ACHN (cell line): ENCODE measurements around the gene C7orf33.
A peak's percentile ranks its signal among the peaks of the same experiment; 100 is the strongest.
"Not testable (repeated sequence)": the region's sequence is repeated elsewhere in the genome, so short reads cannot be mapped to it uniquely, and the experiment has no call there.

Source experiments
- DNase-seq: peaks from one replicate; pipeline ENCODE4 v3.0.0-alpha.2; 2015
- in situ Hi-C: cut with HindIII; loops from 2 replicates; pipeline ENCODE4 v1.10.0; 2017; ENCODE audit warnings: low sequenced_read_pairs, low pct_ligation_motif_present, low pct_unique_long_range_greater_than_20kb

Gene C7orf33

GRCh38 chr7:148590471-148590870 lies at the start of gene C7orf33:
C7orf33 (plus strand) TSS chr7:148590766; CDS start chr7:148590926, 160 bp downstream.
- DNase-seq, result no peak
- in situ Hi-C loops, result no loop called here

DNA sequence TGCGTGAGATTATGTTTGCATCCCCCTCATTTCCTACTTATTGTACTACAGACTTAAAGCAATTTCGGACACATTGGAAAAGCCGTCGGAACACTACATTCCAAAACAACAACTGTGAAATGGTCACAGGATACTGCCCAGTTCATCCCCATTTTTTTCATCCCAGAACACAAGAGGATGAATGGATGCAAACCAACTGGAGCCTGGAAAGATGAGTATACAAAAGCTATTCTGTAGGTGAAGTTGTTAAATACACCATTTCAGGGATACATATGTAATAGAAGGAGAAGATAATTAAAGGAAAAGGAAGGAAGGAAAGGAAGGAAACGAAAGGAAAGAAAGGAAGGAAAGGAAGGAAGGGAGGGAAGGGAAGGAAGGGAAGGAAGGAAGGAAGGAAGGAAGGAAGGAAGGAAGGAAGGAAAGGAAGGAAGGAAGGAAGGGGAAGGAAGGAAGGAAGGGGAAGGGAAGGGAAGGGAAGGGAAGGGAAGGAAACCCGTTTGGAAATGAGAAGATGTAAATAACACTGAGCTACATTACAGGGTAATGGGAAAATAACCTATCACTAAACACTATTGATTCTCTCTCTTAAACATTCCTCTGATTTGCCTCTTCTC lies 48.6 kb upstream of the C7orf33 start:
- in situ Hi-C loops, result no loop called here

GRCh38 chr7:148543302-148543701 lies 47.3 kb upstream of the C7orf33 start:
- no peak for DNase-seq
- in situ Hi-C loops, result no loop called here

More for the DNA sequence above, 48.6 kb upstream of the C7orf33 start:
- no peak for DNase-seq

DNA sequence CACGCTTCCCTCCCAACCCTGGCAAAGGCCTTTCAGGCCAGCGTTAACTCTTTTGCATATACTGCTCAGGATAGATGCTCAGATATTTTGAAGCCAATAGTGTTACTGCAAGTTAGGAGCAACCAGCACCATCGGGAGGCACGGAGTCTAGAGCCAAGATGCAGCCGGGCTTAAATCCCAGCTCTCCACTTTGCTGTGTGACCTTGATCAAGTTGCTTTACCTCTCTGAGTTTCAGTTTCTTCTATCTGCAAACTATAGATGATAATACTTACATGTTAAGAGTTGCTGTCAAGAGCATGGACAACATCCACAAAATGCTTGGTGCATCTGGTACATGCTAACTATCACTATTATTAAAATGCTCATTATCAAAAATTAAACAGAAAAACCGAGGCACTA lies 45.4 kb upstream of the C7orf33 start:
- no peak for DNase-seq
- in situ Hi-C loops, result no loop called here

DNA sequence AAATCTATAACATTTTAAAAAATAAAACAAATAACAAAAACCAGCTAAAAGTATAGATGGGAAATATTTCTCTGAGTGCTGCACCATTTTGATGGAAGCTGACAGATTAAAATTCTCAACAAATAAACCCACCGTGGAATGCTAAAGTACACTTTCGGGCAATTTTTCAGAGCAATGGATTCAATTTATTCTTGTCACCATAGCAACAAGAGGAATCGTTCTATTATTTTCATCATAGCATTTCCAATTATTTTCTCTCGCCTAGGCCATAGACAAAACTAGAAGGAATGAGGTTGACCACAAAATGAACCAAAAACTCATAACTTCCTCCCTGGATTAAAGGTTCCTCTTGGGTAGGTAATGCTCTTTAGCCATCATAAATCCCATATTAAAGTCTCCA lies 44.6 kb upstream of the C7orf33 start:
- no peak for DNase-seq
- in situ Hi-C loops, result no loop called here

- no peak for DNase-seq
- in situ Hi-C loops, result no loop called here
Measured at GRCh38 chr7:148546857-148547256, 43.7 kb upstream of the C7orf33 start.

- in situ Hi-C loops, result no loop called here
- no peak for DNase-seq
Measured at GRCh38 chr7:148547951-148548350, 42.6 kb upstream of the C7orf33 start.

DNA sequence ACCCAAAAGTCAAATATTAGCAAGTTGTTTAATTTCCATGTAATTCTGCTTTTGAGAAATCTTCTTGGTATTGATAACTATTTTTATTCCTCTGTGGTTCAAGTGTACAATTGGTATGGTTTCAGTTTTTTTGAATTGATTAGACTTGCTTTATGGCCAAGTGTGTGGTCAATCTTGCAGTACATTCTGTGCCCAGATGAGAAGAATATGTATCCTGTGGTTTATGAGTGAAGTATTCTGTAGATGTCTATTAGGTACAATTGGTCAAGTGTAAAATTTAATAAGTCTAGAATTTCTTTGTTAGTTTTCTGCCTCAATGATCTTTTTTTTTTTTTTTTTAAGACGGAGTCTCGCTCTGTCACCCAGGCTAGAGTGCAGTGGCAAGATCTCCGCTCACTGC lies 36.6 kb upstream of the C7orf33 start:
- DNase-seq, result no peak
- in situ Hi-C loops, result no loop called here

DNA sequence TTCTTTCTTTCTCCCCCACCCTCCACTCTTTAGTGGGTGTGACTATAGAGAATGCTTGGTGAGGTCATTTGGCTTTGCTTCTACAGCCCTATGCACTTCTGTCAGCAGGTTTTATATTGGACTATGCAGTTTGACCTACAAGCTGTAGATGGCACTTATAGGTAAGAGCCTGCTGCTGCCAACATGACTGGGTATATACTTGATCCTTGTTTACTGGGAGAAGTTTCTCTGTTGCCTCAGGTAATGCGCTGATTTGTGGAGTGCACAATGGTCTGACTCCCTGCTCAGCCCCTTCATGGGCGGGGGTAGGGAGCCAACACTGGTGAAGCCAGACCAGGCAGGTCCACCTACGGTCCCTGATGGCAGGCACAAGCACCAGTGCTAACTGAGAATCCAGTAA lies 33.7 kb upstream of the C7orf33 start:
- in situ Hi-C loops, result no loop called here
- DNase-seq, result peak; percentile 16

DNA sequence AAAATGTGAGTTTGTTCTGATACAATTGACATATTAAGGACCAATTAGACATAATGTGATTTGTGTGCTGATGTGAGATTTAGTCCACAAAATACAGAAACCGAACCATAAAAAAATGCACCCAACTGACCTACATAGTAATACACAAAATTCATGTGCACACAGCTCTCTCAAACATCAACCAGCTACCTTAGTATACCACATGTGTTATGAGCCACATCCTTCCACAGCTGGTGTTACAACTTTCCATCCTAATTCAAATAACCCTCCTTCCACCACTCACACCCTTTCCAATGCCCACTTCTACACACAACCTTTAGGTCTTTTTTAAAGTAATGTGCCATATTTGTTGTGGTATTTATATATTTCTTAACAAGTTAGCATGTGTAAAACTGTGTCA lies 31.7 kb upstream of the C7orf33 start:
- no peak for DNase-seq
- in situ Hi-C loops, result no loop called here

DNA sequence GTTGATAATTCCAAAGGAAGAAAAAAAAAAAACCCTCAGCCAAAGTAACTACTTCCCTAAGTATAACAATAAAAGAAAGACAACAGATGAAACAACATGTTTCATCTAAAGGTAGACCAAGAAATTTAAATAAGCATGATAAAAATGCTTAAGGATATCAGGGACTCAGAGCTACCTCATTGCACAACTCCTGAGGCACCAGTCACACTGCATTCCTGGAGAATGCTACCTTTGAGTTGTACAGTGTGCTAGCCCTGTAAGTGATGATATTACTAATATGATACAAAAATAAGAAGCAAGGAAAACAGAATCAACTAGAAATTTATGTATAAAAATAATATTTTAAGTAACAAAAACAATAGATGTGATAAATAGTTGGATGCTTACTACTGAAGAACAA lies 29.5 kb upstream of the C7orf33 start:
- in situ Hi-C loops, result no loop called here
- no peak for DNase-seq

GRCh38 chr7:148563583-148564274 lies 26.8 kb upstream of the C7orf33 start:
- no peak for DNase-seq
- in situ Hi-C loops, result no loop called here

GRCh38 chr7:148564275-148564951 lies 26.2 kb upstream of the C7orf33 start:
- in situ Hi-C loops, DNase-seq: not testable (repeated sequence)

DNA sequence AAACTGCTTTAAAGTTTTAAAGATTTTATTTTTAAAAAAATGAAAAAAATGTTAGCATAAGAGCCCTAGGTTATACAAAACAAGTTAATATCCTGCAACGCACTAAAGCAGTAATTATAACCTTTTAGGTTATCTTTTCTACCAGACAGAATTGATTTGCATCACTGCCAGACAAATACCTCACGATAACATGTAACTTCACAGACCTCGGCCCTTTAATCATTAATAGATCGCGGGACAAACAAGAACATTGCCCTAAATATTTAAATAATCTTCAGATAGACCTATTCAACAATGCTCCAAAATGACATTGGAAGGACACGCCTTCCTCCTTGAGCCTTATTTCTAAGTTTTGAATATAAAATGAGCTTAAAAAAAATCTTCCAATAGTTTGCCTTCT lies 23.8 kb upstream of the C7orf33 start:
- no peak for DNase-seq
- in situ Hi-C loops, result no loop called here

GRCh38 chr7:148567524-148567923 lies 23.0 kb upstream of the C7orf33 start:
- in situ Hi-C loops, result no loop called here
- DNase-seq, result no peak

- in situ Hi-C loops, result no loop called here
- DNase-seq, result no peak
Measured at GRCh38 chr7:148570510-148570909, 20.1 kb upstream of the C7orf33 start.

- in situ Hi-C loops, result not testable (repeated sequence)
Measured at GRCh38 chr7:148570973-148571372, 19.6 kb upstream of the C7orf33 start.

DNA sequence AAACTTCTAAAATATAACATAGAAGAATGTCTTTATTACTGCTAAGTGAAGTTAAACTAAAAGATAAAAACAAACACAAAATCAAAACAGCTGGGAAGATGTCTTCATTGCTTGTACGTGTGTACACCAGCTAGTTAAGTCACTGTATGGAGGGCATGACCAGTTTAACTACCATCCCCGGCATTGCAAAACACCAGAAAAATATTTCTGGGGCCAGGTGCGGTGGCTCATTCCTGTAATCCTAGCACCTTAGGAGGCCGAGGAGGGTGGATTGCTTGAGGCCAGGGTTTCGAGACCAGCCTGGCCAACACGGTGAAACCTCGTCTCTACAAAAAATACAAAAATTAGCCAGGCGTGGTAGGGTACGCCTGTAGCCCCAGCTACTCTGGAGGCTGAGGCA lies 19.2 kb upstream of the C7orf33 start:
- in situ Hi-C loops, result no loop called here

More at GRCh38 chr7:148570973-148571372, 19.6 kb upstream of the C7orf33 start:
- DNase-seq, result not testable (repeated sequence)

DNA sequence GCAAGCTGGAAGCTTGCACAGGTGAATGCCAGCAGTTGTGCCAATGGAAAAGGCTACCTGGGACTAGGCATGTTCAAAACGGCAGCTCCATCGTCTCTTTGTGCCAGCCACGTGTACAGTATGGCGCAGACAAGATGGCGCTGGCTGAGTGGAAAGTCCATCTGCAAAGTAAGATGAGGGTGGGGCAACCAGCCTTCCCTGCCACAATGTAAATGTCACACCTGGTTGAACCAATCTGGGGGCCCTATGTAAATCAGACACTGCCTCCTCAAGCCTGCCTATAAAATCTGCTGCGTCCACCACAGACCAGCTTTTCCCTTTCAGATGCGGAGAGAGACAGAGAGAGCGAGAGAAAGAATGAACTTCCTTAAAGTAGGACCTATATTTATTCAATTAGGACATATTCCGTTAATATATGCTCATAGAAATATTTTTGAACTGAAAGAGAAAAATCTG lies 18.5 kb upstream of the C7orf33 start:
- DNase-seq, result no peak
- in situ Hi-C loops, result no loop called here

More for the DNA sequence above, 19.2 kb upstream of the C7orf33 start:
- DNase-seq, result no peak

- DNase-seq, in situ Hi-C loops: not testable (repeated sequence)
Measured at GRCh38 chr7:148573581-148573980, 17.0 kb upstream of the C7orf33 start.
